WI38 (cell line): Measurements from ENCODE around the gene AQP3.
"Not testable (repeated sequence)": the region's sequence is repeated elsewhere in the genome, so short reads cannot be mapped to it uniquely, and the experiment has no call there.

Source experiments
- H3K4me3 ChIP-seq: 2 replicates; pipeline ENCODE4 v1.5.1; 2011; ENCODE audit warnings: low read depth, mild to moderate bottlenecking, control low read depth, low read length
- CTCF ChIP-seq: IDR thresholded peaks from 2 replicates; pipeline ENCODE4 v1.5.1; 2012; ENCODE audit warnings: low read depth, mild to moderate bottlenecking, control low read depth, low read length

Gene AQP3

GRCh38 chr9:33404788-33405362 lies 42.5 kb downstream of the AQP3 start:
- TF ChIP-seq CTCF, result no peak
- no peak overlapping the region for H3K4me3 ChIP-seq

- no peak for TF ChIP-seq CTCF
Observed at GRCh38 chr9:33403941-33404787, 43.2 kb downstream of the AQP3 start.

GRCh38 chr9:33402371-33402770 lies 45.0 kb downstream of the AQP3 start, which contains the start of gene AQP7:
AQP7 (minus strand) TSS chr9:33402568; CDS start chr9:33401262, 1,306 bp downstream.
- H3K4me3 ChIP-seq, result not testable (repeated sequence)

More at GRCh38 chr9:33403941-33404787, 43.2 kb downstream of the AQP3 start:
- H3K4me3 ChIP-seq, result no peak overlapping the region

GRCh38 chr9:33401809-33402208 lies 45.6 kb downstream of the AQP3 start:
- H3K4me3 ChIP-seq, result not testable (repeated sequence)

- H3K4me3 ChIP-seq, result not testable (repeated sequence)
Observed at GRCh38 chr9:33399047-33399446, 48.3 kb downstream of the AQP3 start.

GRCh38 chr9:33397801-33398200 lies 49.6 kb downstream of the AQP3 start:
- not testable (repeated sequence) for H3K4me3 ChIP-seq

GRCh38 chr9:33395159-33395879 lies 52.1 kb downstream of the AQP3 start:
- H3K4me3 ChIP-seq, result not testable (repeated sequence)

- H3K4me3 ChIP-seq, result not testable (repeated sequence)
Observed at GRCh38 chr9:33393986-33394385, 53.4 kb downstream of the AQP3 start.

- no peak for TF ChIP-seq CTCF
- H3K4me3 ChIP-seq, result no peak overlapping the region
Observed at GRCh38 chr9:33393581-33393980, 53.8 kb downstream of the AQP3 start.

- not testable (repeated sequence) for H3K4me3 ChIP-seq
Observed at GRCh38 chr9:33392591-33393021, 54.8 kb downstream of the AQP3 start.
